K562 treated with DMSO at 1 percent for 24 hours (cell line): ENCODE data around the gene EPB41L4B. TPM values are rescaled to one million over a fixed set of nuclear protein-coding genes. Genes with fewer than 3 reads are reported as not detected.

Source experiments
- total RNA-seq: library from RNA; unstranded; fragments of 300-600 nt; gene quantifications from 2 replicates; pipeline ENCODE4 v1.2.3, GENCODE V29; 2022; ENCODE audit warnings: low read depth; ENCODE audit not compliant: insufficient read depth

EPB41L4B gene
- not detected in 2 replicates for total RNA-seq

GRCh38 chr9:109320742-109321448 lies at the start of gene EPB41L4B:
TSS of gene EPB41L4B (minus strand) at chr9:109321059. CDS start at chr9:109320446, 613 bp downstream.

GRCh38 chr9:109166771-109167601 lies 153.9 kb downstream of the EPB41L4B start, which contains the start of gene FRRS1L:
TSS of gene FRRS1L (minus strand) at chr9:109167249. CDS start at chr9:109167138, 111 bp downstream.

Other genes with a start within 250 kb of the EPB41L4B start
- gene TMEM245, start 201.1 kb downstream of the EPB41L4B start, total RNA-seq: 18.4 and 22.9 TPM in 2 replicates
- gene FRRS1L, start 153.8 kb downstream of the EPB41L4B start, total RNA-seq: not detected in 2 replicates
- gene PTPN3, start 177.2 kb upstream of the EPB41L4B start, total RNA-seq: 0.05 TPM in 1 of 2 replicates, not detected in the other